Transverse colon (tissue), 4 donors: ENCODE results near the gene ELAPOR1.

ENCODE experiments used
- EP300 ChIP-seq: sonication (generic); formaldehyde crosslinking; IDR thresholded peaks from one replicate; pipeline ENCODE4 v1.6.1; 2017; ENCODE audit warnings: antibody characterized with exemption, low read depth
- POLR2A ChIP-seq: fragments of 450-650 bp; IDR thresholded peaks from one replicate; pipeline ENCODE4 v1.6.1; 2016; ENCODE audit warnings: antibody characterized with exemption, mild to moderate bottlenecking, moderate library complexity
- POLR2AphosphoS5 ChIP-seq, 3 donors: sonication (generic); formaldehyde crosslinking; IDR thresholded peaks; one replicate each; pipeline ENCODE4 v1.6.1; 2016; ENCODE audit warnings: antibody characterized with exemption in 3 of 3
- TF ChIP-seq, protein P1 (sequence below), 5 experiments: fragments of 200-600 bp in 3 of 5; fragments of 450-650 bp in 2 of 5; sonication (generic) in 3 of 5; IDR thresholded peaks; 1 replicate in 2 of 5; 2 replicates in 3 of 5; pipeline ENCODE4 v1.5.1; 2016 to 2017; ENCODE audit warnings: antibody characterized with exemption in 5 of 5, inconsistent platforms in 3 of 5, mild to moderate bottlenecking in 2 of 5, moderate library complexity in 1 of 5

DNA sequence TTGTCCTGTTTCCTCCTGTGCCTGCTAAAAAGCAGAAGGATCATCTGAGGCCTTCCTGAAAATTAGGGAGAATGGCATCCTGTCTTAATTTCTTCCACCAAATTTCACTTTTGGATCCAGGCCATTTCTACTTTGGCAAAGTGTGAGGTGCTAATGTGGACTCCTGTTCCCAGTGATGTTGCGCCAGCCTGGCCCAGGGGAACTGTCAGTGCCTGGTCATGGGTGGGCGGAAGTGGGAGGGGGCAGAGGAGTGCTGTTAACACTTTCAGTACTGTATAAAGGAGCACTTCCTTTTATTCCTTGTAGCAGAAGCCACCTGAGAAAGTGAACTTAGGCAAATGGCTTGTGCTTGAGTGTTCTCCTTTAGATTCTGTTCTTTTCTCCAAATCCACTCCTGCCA is 19.9 kb downstream of the ELAPOR1 start:
- TF ChIP-seq POLR2A (no peak), POLR2AphosphoS5 (IDR thresholded peaks at IDR 0.05) (no peak), EP300 (no peak)
- TF ChIP-seq, protein P1, sequence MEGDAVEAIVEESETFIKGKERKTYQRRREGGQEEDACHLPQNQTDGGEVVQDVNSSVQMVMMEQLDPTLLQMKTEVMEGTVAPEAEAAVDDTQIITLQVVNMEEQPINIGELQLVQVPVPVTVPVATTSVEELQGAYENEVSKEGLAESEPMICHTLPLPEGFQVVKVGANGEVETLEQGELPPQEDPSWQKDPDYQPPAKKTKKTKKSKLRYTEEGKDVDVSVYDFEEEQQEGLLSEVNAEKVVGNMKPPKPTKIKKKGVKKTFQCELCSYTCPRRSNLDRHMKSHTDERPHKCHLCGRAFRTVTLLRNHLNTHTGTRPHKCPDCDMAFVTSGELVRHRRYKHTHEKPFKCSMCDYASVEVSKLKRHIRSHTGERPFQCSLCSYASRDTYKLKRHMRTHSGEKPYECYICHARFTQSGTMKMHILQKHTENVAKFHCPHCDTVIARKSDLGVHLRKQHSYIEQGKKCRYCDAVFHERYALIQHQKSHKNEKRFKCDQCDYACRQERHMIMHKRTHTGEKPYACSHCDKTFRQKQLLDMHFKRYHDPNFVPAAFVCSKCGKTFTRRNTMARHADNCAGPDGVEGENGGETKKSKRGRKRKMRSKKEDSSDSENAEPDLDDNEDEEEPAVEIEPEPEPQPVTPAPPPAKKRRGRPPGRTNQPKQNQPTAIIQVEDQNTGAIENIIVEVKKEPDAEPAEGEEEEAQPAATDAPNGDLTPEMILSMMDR (IDR thresholded peaks at IDR 0.05) = no peak
